ENCODE data around the gene KLHL5. TPM values are rescaled to one million over a fixed set of nuclear protein-coding genes. Genes with fewer than 3 reads are reported as not detected.
"Not testable (repeated sequence)": the region's sequence is repeated elsewhere in the genome, so short reads cannot be mapped to it uniquely, and the experiment has no call there.

The KLHL5 gene
- total and polyA plus RNA-seq, 12 donors: 11.3 to 63.8 (median 32.8) TPM

GRCh38 chr4:39126256-39127095 is 64.4 kb downstream of the KLHL5 start:
- 95 to 99% (median 97%) methylated on average over 11 of the region's 11 CpGs for WGBS, 4 donors
- no peaks in the 10 kb centered on the region for H3K9me3 ChIP-seq (replicated peaks in 1 of 3)
- TF ChIP-seq POLR2A (IDR thresholded peaks at IDR 0.05) (no peak), CTCF (IDR thresholded peaks at IDR 0.05) (no peak)
- intact Hi-C loops (cut with DNase I): no loop called here
- DNase-seq: no peak
- no peaks in the 10 kb centered on the region for H3K36me3 ChIP-seq (replicated peaks in 1 of 2)
- no peak overlapping the region for H3K4me3 ChIP-seq
- H3K27me3 ChIP-seq: no peaks in the 10 kb centered on the region
- H3K27ac ChIP-seq: no peak overlapping the region
- no peaks in the 10 kb centered on the region for H3K4me1 ChIP-seq (replicated peaks in 1 of 2)

DNA sequence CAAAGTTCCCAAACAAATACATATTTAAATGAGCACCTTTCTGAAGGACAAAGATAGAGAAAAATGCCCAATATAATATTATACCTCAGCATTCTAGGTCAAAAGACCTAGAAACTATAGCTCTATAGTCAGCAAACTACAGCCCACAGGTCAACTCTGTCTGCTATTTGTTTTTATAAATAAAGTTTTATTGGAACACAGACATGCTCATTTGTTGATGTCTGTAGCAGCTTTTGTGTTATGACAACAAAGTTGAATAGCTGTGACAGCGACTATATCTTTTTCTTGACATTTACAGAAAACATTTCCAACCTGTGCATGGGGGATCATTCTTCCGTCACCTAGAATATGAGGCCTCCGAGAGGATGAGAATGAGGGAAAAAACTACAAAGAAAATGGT is 71.6 kb downstream of the KLHL5 start:
- Histone ChIP-seq H3K4me1 (replicated peaks in 1 of 2) (peaks cover 0 to 9% of the 10 kb centered on the region in 2 donors), H3K4me3 (no peak overlapping the region), H3K27me3 (no peaks in the 10 kb centered on the region), H3K36me3 (replicated peaks in 1 of 2) (no peaks in the 10 kb centered on the region), H3K27ac (no peak overlapping the region), H3K9me3 (replicated peaks in 1 of 3) (no peaks in the 10 kb centered on the region)
- 94 to 99% (median 96%) methylated on average over 3 of the region's 3 CpGs for WGBS, 4 donors
- TF ChIP-seq CTCF (IDR thresholded peaks at IDR 0.05) (no peak), POLR2A (IDR thresholded peaks at IDR 0.05) (no peak)
- no peak for DNase-seq
- intact Hi-C loops (cut with DNase I): loop anchor here in 1 of 2 donors (10.0 kb wide), 2 partner anchors 199 to 369 kb away; no protein-coding TSS in a partner anchor

DNA sequence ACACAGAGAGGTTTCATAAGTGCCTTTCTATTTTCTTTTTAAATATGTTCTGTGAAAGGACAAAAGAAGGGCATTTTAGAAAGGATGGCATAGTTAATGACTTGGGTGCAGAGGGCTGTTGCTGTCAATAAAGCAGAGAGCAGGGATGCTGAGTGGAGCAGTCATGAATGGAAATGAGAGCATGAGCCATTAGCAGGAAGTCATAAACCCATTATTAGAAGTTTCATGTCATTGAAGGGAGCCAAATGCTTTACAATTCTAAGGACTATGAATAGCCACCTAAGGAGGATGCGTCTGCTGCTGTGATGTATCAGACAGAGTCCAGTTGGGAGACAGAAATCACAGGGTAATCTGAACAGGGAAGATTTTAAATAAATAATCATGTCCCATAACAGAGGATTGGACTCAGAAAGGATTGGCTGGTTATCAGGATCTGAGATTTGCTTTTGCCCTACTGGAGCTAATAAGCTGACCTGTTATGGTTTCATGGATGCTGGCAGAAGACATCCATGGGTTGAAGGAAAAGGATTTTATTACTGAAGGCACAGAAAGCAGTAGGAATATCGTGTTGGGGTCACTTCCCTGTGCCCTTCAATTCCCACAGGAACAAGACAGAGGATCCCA is 72.8 kb downstream of the KLHL5 start:
- H3K4me1 ChIP-seq (replicated peaks in 1 of 2): peaks cover 0 to 9% of the 10 kb centered on the region in 2 donors
- WGBS, 4 donors: 28 to 46% (median 41%) methylated on average over 2 of the region's 2 CpGs
- no peak overlapping the region for H3K4me3 ChIP-seq
- H3K27me3 ChIP-seq: no peaks in the 10 kb centered on the region
- intact Hi-C loops (cut with DNase I): loop anchor here in 1 of 2 donors (5.0 to 10.0 kb wide), 3 partner anchors 200 to 370 kb away; no protein-coding TSS in a partner anchor
- no peak for DNase-seq
- H3K36me3 ChIP-seq (replicated peaks in 1 of 2): no peaks in the 10 kb centered on the region
- no peak for TF ChIP-seq POLR2A (IDR thresholded peaks at IDR 0.05)
- no peak for TF ChIP-seq CTCF (IDR thresholded peaks at IDR 0.05)
- H3K9me3 ChIP-seq (replicated peaks in 1 of 3): no peaks in the 10 kb centered on the region
- peak overlapping the region in 1 of 5 donors; percentile 44 for H3K27ac ChIP-seq

DNA sequence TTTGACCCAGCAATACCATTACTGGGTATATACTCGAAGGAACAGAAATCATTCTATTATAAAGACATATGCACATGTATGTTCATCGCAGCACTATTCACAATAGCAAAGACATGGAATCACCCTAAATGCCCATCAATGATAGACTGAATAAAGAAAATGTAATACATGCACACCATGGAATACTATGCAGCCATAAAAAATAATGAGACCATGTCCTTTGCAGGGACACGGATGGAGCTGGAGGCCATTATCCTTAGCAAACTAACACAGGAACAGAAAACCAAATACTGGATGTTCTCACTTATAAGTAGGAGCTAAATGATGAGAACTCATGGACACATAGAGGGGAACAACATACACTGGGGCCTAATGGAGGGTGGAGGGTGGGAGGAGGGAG is 76.2 kb downstream of the KLHL5 start:
- intact Hi-C loops (cut with DNase I): loop anchor here in 1 of 2 donors (5.0 to 10.0 kb wide), 3 partner anchors 203 to 373 kb away; no protein-coding TSS in a partner anchor

More for the DNA sequence above, 76.2 kb downstream of the KLHL5 start:
- H3K27me3 ChIP-seq; H3K27ac ChIP-seq; H3K4me1 ChIP-seq (replicated peaks in 1 of 2); H3K4me3 ChIP-seq; DNase-seq; H3K9me3 ChIP-seq (replicated peaks in 1 of 3); H3K36me3 ChIP-seq (replicated peaks in 1 of 2): not testable (repeated sequence)
- 62 to 98% (median 78%) methylated on average over 3 of the region's 3 CpGs for WGBS, 4 donors
